ENCODE results near the gene JMJD7.

Gene JMJD7

DNA sequence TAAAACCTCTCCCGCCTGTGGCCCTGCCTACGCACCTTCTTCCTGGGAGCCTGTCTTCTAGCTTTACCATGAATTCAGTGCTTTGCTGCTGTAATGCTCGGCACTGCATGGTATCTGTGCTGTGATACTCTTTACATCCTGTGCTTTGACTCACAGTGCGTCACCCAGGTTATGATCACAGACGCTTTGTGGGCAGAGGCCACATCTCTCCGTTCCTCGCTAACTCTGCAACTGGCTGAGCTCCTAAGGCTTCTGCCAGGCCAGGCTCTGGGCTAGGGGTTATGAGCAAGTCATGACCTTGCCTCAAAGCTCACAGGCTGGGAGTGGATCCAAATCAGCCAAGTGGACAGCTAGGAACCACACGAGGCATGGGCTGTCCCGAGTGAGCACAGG is 42.8 kb downstream of the JMJD7 start:
- no peak overlapping the region for H3K27ac ChIP-seq (ENCODE audit: low read depth, low read length)
- no peak overlapping the region for H3K9ac ChIP-seq (ENCODE audit: low read depth in 1 of 2, low read length in 2 of 2)
- H3K27me3 ChIP-seq (ENCODE audit: control insufficient read depth in 1 of 2, insufficient read depth in 2 of 2, low read length in 2 of 2) = no peaks in the 10 kb centered on the region
- no peak overlapping the region for H3K4me3 ChIP-seq (ENCODE audit: low read depth in 1 of 2, low read length in 2 of 2)
- H3K4me1 ChIP-seq (ENCODE audit: control insufficient read depth in 1 of 2, insufficient read depth in 2 of 2, low read length in 2 of 2) = no peaks in the 10 kb centered on the region
- H3K9me3 ChIP-seq (ENCODE audit: control insufficient read depth in 1 of 2, low read length in 2 of 2) = no peaks in the 10 kb centered on the region
- no peaks in the 10 kb centered on the region for H3K36me3 ChIP-seq (ENCODE audit: control insufficient read depth in 1 of 2, insufficient read depth in 2 of 2, low read length in 2 of 2)

DNA sequence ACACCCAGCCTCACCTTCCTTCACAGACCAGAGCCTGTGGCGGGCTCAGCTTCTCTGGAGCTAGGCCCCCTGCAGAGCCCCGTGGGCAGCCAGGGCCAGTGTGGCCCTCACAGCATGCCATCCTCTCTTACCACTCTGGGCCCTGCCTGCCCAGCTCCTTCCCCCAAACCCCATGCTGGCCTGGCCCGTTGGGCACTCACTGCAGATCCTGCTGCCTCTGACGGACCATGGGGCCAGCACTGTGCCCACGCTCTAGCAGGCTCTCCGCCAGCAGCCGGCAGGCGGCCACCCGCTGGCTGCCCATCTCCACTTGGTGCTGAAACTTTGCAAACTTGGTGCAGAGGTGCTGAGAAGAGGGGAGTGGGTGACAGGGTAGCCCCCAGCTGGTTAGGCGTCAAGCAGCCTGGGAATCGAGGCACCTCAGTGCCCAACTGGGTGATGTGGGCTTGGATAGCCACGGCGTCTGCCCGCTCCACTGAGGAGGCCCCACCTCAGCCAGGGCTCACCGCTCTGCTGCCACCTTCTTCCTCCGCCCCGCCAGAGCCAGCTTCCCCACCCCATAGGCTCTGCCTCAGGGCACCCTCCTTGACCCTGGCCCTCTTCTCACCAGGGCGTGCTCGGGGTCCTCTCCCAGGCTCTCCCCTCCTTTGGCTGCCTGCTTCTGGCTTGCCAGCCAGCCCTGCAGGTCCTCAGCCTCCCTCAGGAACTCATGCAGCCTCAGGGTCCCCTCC is 43.4 kb downstream of the JMJD7 start:
- Histone ChIP-seq H3K9me3 (ENCODE audit: control insufficient read depth in 1 of 2, low read length in 2 of 2) (no peaks in the 10 kb centered on the region), H3K36me3 (ENCODE audit: control insufficient read depth in 1 of 2, insufficient read depth in 2 of 2, low read length in 2 of 2) (no peaks in the 10 kb centered on the region), H3K4me3 (ENCODE audit: low read depth in 1 of 2, low read length in 2 of 2) (no peak overlapping the region), H3K4me1 (ENCODE audit: control insufficient read depth in 1 of 2, insufficient read depth in 2 of 2, low read length in 2 of 2) (no peaks in the 10 kb centered on the region), H3K9ac (ENCODE audit: low read depth in 1 of 2, low read length in 2 of 2) (no peak overlapping the region), H3K27me3 (ENCODE audit: control insufficient read depth in 1 of 2, insufficient read depth in 2 of 2, low read length in 2 of 2) (no peaks in the 10 kb centered on the region), H3K27ac (ENCODE audit: low read depth, low read length) (no peak overlapping the region)

DNA sequence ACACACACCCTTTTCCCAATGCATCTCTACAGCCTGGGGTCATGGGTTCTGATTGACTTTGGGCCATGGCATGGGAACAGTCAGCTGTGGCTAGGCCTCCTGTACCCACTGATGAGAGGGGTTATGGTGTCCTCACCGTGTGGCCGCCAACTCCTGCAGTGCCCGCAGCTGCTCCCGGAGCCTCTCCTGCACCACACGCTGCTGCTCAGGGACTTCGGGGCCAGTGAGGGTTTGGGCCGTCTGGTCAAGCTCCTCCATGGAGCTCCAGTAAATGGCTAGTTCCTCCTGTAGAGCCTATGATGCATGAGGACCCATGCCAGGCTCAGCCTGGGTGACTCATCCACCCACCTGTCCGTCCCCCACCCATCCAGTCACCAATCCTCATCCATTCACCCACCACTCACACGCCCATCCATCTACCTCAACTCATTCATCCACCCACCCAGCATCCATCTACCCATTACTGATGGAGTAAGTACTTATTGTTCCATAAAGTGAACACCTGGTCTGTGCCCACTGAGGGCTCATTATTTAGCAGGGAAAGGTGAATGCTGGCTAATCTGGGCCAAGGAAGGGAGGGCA is 44.4 kb downstream of the JMJD7 start:
- Histone ChIP-seq H3K36me3 (ENCODE audit: control insufficient read depth in 1 of 2, insufficient read depth in 2 of 2, low read length in 2 of 2) (no peaks in the 10 kb centered on the region), H3K27me3 (ENCODE audit: control insufficient read depth in 1 of 2, insufficient read depth in 2 of 2, low read length in 2 of 2) (no peaks in the 10 kb centered on the region), H3K4me3 (ENCODE audit: low read depth in 1 of 2, low read length in 2 of 2) (no peak overlapping the region), H3K4me1 (ENCODE audit: control insufficient read depth in 1 of 2, insufficient read depth in 2 of 2, low read length in 2 of 2) (no peaks in the 10 kb centered on the region), H3K27ac (ENCODE audit: low read depth, low read length) (no peak overlapping the region), H3K9ac (ENCODE audit: low read depth in 1 of 2, low read length in 2 of 2) (no peak overlapping the region), H3K9me3 (ENCODE audit: control insufficient read depth in 1 of 2, low read length in 2 of 2) (no peaks in the 10 kb centered on the region)

DNA sequence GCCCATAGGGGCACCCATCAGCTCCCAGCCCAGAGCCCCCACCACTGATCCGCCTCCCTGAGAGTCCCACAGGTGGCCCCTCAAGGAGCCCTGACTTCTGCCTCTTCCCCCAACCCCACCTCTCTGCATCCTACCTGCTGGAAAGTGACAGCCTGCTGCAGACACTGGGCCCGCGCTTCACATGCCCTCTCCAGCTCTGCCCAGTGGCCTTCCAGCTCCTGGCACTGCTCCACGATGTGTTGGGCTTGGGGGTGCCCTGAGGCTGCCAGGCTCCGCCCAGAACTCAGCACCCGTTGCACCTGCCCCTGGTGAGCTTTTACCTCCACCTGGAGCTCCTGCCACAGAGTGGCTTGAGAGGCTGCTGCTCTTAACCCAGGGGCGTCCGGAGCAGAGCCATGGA is 45.8 kb downstream of the JMJD7 start:
- H3K9ac ChIP-seq (ENCODE audit: low read depth in 1 of 2, low read length in 2 of 2) = no peak overlapping the region
- no peaks in the 10 kb centered on the region for H3K9me3 ChIP-seq (ENCODE audit: control insufficient read depth in 1 of 2, low read length in 2 of 2)
- no peaks in the 10 kb centered on the region for H3K4me1 ChIP-seq (ENCODE audit: control insufficient read depth in 1 of 2, insufficient read depth in 2 of 2, low read length in 2 of 2)
- H3K4me3 ChIP-seq (ENCODE audit: low read depth in 1 of 2, low read length in 2 of 2) = no peak overlapping the region
- no peaks in the 10 kb centered on the region for H3K36me3 ChIP-seq (ENCODE audit: control insufficient read depth in 1 of 2, insufficient read depth in 2 of 2, low read length in 2 of 2)
- no peaks in the 10 kb centered on the region for H3K27me3 ChIP-seq (ENCODE audit: control insufficient read depth in 1 of 2, insufficient read depth in 2 of 2, low read length in 2 of 2)
- no peak overlapping the region for H3K27ac ChIP-seq (ENCODE audit: low read depth, low read length)

DNA sequence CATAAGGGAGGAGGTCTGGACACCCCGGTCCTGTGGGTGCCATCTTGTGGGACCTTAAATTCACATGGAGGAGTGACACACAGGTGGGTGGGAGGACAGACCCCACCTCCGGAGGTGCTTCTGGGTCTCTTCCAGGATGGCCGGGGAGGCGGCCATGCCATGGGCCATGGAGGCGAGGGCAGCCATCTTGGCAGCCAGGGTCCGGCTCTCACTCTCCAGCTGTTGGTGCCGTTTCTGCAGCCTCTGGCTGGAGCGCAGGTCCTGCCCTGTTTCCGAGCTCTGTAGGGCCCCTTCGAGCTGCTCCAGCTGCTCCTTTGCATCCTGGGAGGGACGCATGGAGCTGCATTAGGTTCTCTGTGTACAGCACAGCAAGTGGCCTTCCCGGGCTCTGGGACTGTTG is 46.8 kb downstream of the JMJD7 start:
- Histone ChIP-seq H3K27me3 (ENCODE audit: control insufficient read depth in 1 of 2, insufficient read depth in 2 of 2, low read length in 2 of 2) (peaks cover 0 to 2% of the 10 kb centered on the region in 2 donors), H3K4me3 (ENCODE audit: low read depth in 1 of 2, low read length in 2 of 2) (no peak overlapping the region), H3K36me3 (ENCODE audit: control insufficient read depth in 1 of 2, insufficient read depth in 2 of 2, low read length in 2 of 2) (no peaks in the 10 kb centered on the region), H3K9ac (ENCODE audit: low read depth in 1 of 2, low read length in 2 of 2) (no peak overlapping the region), H3K4me1 (ENCODE audit: control insufficient read depth in 1 of 2, insufficient read depth in 2 of 2, low read length in 2 of 2) (no peaks in the 10 kb centered on the region), H3K27ac (ENCODE audit: low read depth, low read length) (no peak overlapping the region), H3K9me3 (ENCODE audit: control insufficient read depth in 1 of 2, low read length in 2 of 2) (no peaks in the 10 kb centered on the region)

DNA sequence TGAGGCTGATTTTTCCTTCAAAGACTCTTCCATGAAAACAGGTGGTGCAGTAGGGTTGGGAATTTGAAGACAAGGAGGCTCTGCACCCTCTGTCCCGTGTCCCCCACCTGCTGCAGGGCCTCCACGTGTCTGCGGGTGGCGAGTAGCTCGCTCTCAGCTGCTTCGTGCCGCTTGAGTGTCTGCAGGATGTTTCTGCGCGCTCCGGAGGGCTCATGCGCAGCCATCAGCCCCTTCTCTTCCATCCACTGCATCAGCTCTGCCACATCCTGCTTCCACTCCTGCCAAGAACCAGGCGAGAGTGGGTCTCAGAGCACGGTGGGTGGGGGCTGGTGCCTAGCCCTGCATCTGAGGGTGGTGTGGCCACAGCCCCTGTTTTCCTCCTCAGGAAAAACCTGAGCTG is 48.1 kb downstream of the JMJD7 start:
- Histone ChIP-seq H3K4me3 (ENCODE audit: low read depth in 1 of 2, low read length in 2 of 2) (no peak overlapping the region), H3K9ac (ENCODE audit: low read depth in 1 of 2, low read length in 2 of 2) (no peak overlapping the region), H3K9me3 (ENCODE audit: control insufficient read depth in 1 of 2, low read length in 2 of 2) (no peaks in the 10 kb centered on the region), H3K27ac (ENCODE audit: low read depth, low read length) (no peak overlapping the region), H3K36me3 (ENCODE audit: control insufficient read depth in 1 of 2, insufficient read depth in 2 of 2, low read length in 2 of 2) (no peaks in the 10 kb centered on the region), H3K27me3 (ENCODE audit: control insufficient read depth in 1 of 2, insufficient read depth in 2 of 2, low read length in 2 of 2) (peaks cover 5% of the 10 kb centered on the region in 2 donors), H3K4me1 (ENCODE audit: control insufficient read depth in 1 of 2, insufficient read depth in 2 of 2, low read length in 2 of 2) (no peaks in the 10 kb centered on the region)

DNA sequence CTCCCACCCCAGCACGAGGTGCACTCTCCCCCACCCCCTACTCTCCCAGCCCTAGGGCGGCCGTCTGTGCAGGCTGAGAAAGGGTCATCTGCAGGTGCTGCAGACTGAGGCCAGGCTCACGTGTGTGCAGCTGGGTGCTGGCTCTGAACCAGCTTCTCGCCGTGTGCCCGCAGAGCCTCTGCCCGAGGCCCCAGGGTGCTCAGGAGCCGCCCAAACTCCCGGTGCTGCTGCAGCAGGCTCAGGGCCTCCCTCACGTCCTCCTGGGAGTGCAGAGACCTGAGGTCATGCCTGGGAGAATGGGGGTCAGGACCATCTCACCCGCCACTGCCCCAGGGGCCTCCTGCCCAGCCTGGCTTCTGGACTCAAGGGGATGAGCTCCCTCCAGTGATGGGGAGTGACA is 48.8 kb downstream of the JMJD7 start:
- Histone ChIP-seq H3K9ac (ENCODE audit: low read depth in 1 of 2, low read length in 2 of 2) (no peak overlapping the region), H3K4me3 (ENCODE audit: low read depth in 1 of 2, low read length in 2 of 2) (no peak overlapping the region), H3K27me3 (ENCODE audit: control insufficient read depth in 1 of 2, insufficient read depth in 2 of 2, low read length in 2 of 2) (peaks cover 10 to 11% of the 10 kb centered on the region in 2 donors), H3K9me3 (ENCODE audit: control insufficient read depth in 1 of 2, low read length in 2 of 2) (no peaks in the 10 kb centered on the region), H3K4me1 (ENCODE audit: control insufficient read depth in 1 of 2, insufficient read depth in 2 of 2, low read length in 2 of 2) (peaks cover 2 to 4% of the 10 kb centered on the region in 2 donors), H3K36me3 (ENCODE audit: control insufficient read depth in 1 of 2, insufficient read depth in 2 of 2, low read length in 2 of 2) (no peaks in the 10 kb centered on the region), H3K27ac (ENCODE audit: low read depth, low read length) (no peak overlapping the region)

DNA sequence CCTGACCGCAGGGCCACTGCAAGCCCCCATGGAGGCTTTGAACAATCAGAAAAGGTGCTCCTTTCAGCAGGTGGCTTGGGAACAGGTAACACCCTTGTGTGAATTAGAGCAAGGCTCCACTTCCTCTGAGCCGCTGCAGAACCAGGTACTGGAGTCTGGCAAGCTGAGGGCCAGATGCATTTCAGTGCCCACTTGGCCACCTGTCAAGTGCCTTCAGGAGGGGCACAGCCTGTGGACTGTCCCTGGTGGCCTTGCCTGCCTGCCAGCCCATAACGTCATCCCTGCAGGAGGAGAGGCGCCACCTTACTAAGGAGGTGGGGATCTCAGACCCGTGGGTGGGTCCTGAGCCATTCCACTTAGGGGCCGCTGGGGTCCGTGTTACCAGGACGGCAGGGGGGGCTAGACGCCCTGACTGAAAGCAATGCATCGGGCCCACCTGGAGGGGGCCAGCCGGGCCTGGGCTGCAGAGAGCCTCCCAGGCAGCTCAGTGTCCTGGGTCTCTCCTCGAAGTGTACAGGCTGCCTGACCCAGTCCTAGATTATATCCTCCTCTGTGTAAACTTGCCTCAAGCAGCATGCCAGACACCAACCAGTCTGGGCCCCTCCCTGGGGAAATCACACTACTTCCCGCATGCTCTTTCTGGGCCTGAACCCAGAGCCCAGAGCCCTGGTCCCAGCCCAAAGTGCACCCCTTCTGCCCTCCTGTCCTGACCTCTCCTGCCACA is 49.9 kb downstream of the JMJD7 start:
- no peak overlapping the region for H3K9ac ChIP-seq (ENCODE audit: low read depth in 1 of 2, low read length in 2 of 2)
- peaks cover 3 to 5% of the 10 kb centered on the region in 2 donors for H3K4me1 ChIP-seq (ENCODE audit: control insufficient read depth in 1 of 2, insufficient read depth in 2 of 2, low read length in 2 of 2)
- H3K4me3 ChIP-seq (ENCODE audit: low read depth in 1 of 2, low read length in 2 of 2) = no peak overlapping the region
- H3K27ac ChIP-seq (ENCODE audit: low read depth, low read length) = no peak overlapping the region
- H3K9me3 ChIP-seq (ENCODE audit: control insufficient read depth in 1 of 2, low read length in 2 of 2) = no peaks in the 10 kb centered on the region
- no peaks in the 10 kb centered on the region for H3K36me3 ChIP-seq (ENCODE audit: control insufficient read depth in 1 of 2, insufficient read depth in 2 of 2, low read length in 2 of 2)
- H3K27me3 ChIP-seq (ENCODE audit: control insufficient read depth in 1 of 2, insufficient read depth in 2 of 2, low read length in 2 of 2) = peaks cover 10 to 12% of the 10 kb centered on the region in 2 donors

DNA sequence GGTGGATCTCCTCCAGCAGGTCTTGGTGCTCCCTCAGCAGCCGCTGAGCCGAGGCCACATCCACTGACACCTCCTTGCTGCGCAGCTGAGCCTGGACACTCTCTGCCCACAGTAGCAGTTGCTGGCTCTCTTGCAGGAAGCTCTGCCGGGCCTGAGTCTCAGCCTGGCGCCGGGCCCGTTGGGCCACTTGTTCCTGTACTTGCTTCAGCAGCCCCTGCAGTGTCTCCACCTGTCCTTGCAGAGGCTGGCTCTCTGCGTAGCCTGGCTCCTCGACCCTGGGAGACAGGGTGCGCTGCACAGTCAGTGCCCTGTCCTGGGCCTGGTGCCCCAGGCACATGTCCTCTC is 50.4 kb downstream of the JMJD7 start:
- Histone ChIP-seq H3K36me3 (ENCODE audit: control insufficient read depth in 1 of 2, insufficient read depth in 2 of 2, low read length in 2 of 2) (no peaks in the 10 kb centered on the region), H3K27me3 (ENCODE audit: control insufficient read depth in 1 of 2, insufficient read depth in 2 of 2, low read length in 2 of 2) (peaks cover 10 to 12% of the 10 kb centered on the region in 2 donors), H3K9me3 (ENCODE audit: control insufficient read depth in 1 of 2, low read length in 2 of 2) (no peaks in the 10 kb centered on the region), H3K27ac (ENCODE audit: low read depth, low read length) (no peak overlapping the region), H3K9ac (ENCODE audit: low read depth in 1 of 2, low read length in 2 of 2) (no peak overlapping the region), H3K4me3 (ENCODE audit: low read depth in 1 of 2, low read length in 2 of 2) (no peak overlapping the region), H3K4me1 (ENCODE audit: control insufficient read depth in 1 of 2, insufficient read depth in 2 of 2, low read length in 2 of 2) (peaks cover 3 to 5% of the 10 kb centered on the region in 2 donors)

DNA sequence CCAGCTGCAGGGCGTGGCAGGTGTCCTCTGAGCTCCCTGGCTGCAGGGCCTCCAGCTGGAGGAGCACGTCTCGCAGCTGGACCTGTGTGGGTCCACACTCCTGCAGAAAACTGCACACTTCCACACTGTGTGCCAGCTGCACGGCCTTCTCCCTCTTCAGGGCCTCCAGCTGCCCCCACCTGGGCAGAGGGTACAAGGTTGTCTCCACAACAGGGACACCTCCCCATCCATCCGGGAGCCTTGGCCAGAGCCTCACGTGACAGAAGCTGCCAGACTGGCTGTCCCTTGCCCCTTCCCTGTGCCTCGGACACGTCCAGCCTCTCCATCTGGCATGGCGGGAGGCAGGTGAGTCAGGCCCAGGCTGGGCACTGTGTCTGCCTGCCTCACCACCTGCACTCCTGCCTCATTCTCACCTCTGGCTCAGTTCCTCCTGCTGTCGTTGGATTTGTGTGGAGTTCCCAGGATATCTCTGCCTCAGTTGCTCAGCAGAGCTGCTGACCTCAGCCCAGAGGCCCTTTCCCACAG is 51.5 kb downstream of the JMJD7 start:
- Histone ChIP-seq H3K36me3 (ENCODE audit: control insufficient read depth in 1 of 2, insufficient read depth in 2 of 2, low read length in 2 of 2) (no peaks in the 10 kb centered on the region), H3K4me1 (ENCODE audit: control insufficient read depth in 1 of 2, insufficient read depth in 2 of 2, low read length in 2 of 2) (peaks cover 3 to 5% of the 10 kb centered on the region in 2 donors), H3K27me3 (ENCODE audit: control insufficient read depth in 1 of 2, insufficient read depth in 2 of 2, low read length in 2 of 2) (peaks cover 10 to 12% of the 10 kb centered on the region in 2 donors), H3K4me3 (ENCODE audit: low read depth in 1 of 2, low read length in 2 of 2) (no peak overlapping the region), H3K9ac (ENCODE audit: low read depth in 1 of 2, low read length in 2 of 2) (no peak overlapping the region), H3K9me3 (ENCODE audit: control insufficient read depth in 1 of 2, low read length in 2 of 2) (no peaks in the 10 kb centered on the region), H3K27ac (ENCODE audit: low read depth, low read length) (no peak overlapping the region)
